ENCODE results near the gene BMPR1B. TPM values are rescaled to one million over a fixed set of nuclear protein-coding genes. Genes with fewer than 3 reads are reported as not detected.

Gene BMPR1B
- total and polyA plus RNA-seq, 2 donors (not counting 1 experiment from before 2014, with no cell fraction given): not detected

GRCh38 chr4:95050980-95051701 lies 293.4 kb downstream of the BMPR1B start:
- Histone ChIP-seq H3K4me3 (ENCODE audit: control extremely low read depth in 1 of 5, extremely low read depth in 1 of 5, insufficient read depth in 1 of 5, low read depth in 2 of 5, low read length in 4 of 5) (no peak overlapping the region), H2AFZ (ENCODE audit: insufficient read depth, low read depth, low read length, poor library complexity, severe bottlenecking) (no peak overlapping the region), H3K9me3 (ENCODE audit: control extremely low read depth in 1 of 3, control insufficient read depth in 2 of 3, insufficient read depth in 1 of 3, low read length in 2 of 3) (no peaks in the 10 kb centered on the region), H3K4me2 (replicated peaks; ENCODE audit: low read depth, low read length, poor library complexity, severe bottlenecking) (no peak overlapping the region), H3K36me3 (replicated peaks in 1 of 2; ENCODE audit: control extremely low read depth in 1 of 2, control insufficient read depth in 1 of 2, extremely low read depth in 1 of 2, insufficient read depth in 2 of 2, low read length in 1 of 2) (no peaks in the 10 kb centered on the region), H3K27ac (ENCODE audit: low read length in 2 of 2) (no peak overlapping the region), H3K9ac (ENCODE audit: low read length) (no peak overlapping the region), H3K27me3 (replicated peaks in 1 of 4; ENCODE audit: control extremely low read depth in 1 of 4, control insufficient read depth in 3 of 4, insufficient read depth in 4 of 4, low read length in 3 of 4) (no peaks in the 10 kb centered on the region), H4K20me1 (ENCODE audit: control insufficient read depth, insufficient read depth, low read length, poor library complexity, severe bottlenecking) (no peaks in the 10 kb centered on the region), H3K79me2 (ENCODE audit: control insufficient read depth, insufficient read depth, low read length) (no peaks in the 10 kb centered on the region), H3K4me1 (ENCODE audit: control insufficient read depth in 2 of 2, insufficient read depth in 2 of 2, low read length in 2 of 2) (no peaks in the 10 kb centered on the region)
- ChIA-PET CTCF (no interaction called here), POLR2A (no interaction called here)
- ATAC-seq (ENCODE audit: low read depth) (no peak), DNase-seq (no peak)
- Mint-ChIP-seq H3K4me3 (no peak overlapping the region), H3K27ac (no peak overlapping the region), H3K9me3 (ENCODE audit: insufficient read depth) (no peaks in the 10 kb centered on the region), H3K4me1 (no peaks in the 10 kb centered on the region), H3K27me3 (no peaks in the 10 kb centered on the region)
- intact Hi-C loops (cut with micrococcal nuclease): no loop called here
- WGBS (ENCODE audit: insufficient coverage): 87% methylated on average over 12 of the region's 13 CpGs
- TF ChIP-seq EZH2 (IDR thresholded peaks at IDR 0.05; ENCODE audit: borderline replicate concordance, insufficient read depth, low read depth, low read length, poor library complexity, severe bottlenecking): no peak
- no peak for TF ChIP-seq CTCF (IDR thresholded peaks at IDR 0.05)

- no peak for ATAC-seq (ENCODE audit: low read depth)
- Histone ChIP-seq H3K36me3 (replicated peaks in 1 of 2; ENCODE audit: control extremely low read depth in 1 of 2, control insufficient read depth in 1 of 2, extremely low read depth in 1 of 2, insufficient read depth in 2 of 2, low read length in 1 of 2) (no peaks in the 10 kb centered on the region), H3K27ac (ENCODE audit: low read length in 2 of 2) (no peak overlapping the region), H3K9me3 (ENCODE audit: control extremely low read depth in 1 of 3, control insufficient read depth in 2 of 3, insufficient read depth in 1 of 3, low read length in 2 of 3) (no peaks in the 10 kb centered on the region), H4K20me1 (ENCODE audit: control insufficient read depth, insufficient read depth, low read length, poor library complexity, severe bottlenecking) (no peaks in the 10 kb centered on the region), H3K4me3 (ENCODE audit: control extremely low read depth in 1 of 5, extremely low read depth in 1 of 5, insufficient read depth in 1 of 5, low read depth in 2 of 5, low read length in 4 of 5) (no peak overlapping the region), H3K79me2 (ENCODE audit: control insufficient read depth, insufficient read depth, low read length) (no peaks in the 10 kb centered on the region), H2AFZ (ENCODE audit: insufficient read depth, low read depth, low read length, poor library complexity, severe bottlenecking) (no peak overlapping the region), H3K4me2 (replicated peaks; ENCODE audit: low read depth, low read length, poor library complexity, severe bottlenecking) (no peak overlapping the region), H3K27me3 (replicated peaks in 1 of 4; ENCODE audit: control extremely low read depth in 1 of 4, control insufficient read depth in 3 of 4, insufficient read depth in 4 of 4, low read length in 3 of 4) (no peaks in the 10 kb centered on the region), H3K4me1 (ENCODE audit: control insufficient read depth in 2 of 2, insufficient read depth in 2 of 2, low read length in 2 of 2) (no peaks in the 10 kb centered on the region), H3K9ac (ENCODE audit: low read length) (no peak overlapping the region)
- intact Hi-C loops (cut with micrococcal nuclease): no loop called here
- no peak for DNase-seq
- CTCF ChIA-PET: no interaction called here
- Mint-ChIP-seq H3K27ac (no peak overlapping the region), H3K27me3 (no peaks in the 10 kb centered on the region), H3K4me3 (no peak overlapping the region), H3K4me1 (no peaks in the 10 kb centered on the region), H3K9me3 (ENCODE audit: insufficient read depth) (no peaks in the 10 kb centered on the region)
- WGBS (ENCODE audit: insufficient coverage): no CpG with 5 or more reads among the region's 2 CpGs
- POLR2A ChIA-PET: no interaction called here
- TF ChIP-seq EZH2 (IDR thresholded peaks at IDR 0.05; ENCODE audit: borderline replicate concordance, insufficient read depth, low read depth, low read length, poor library complexity, severe bottlenecking) (no peak), CTCF (IDR thresholded peaks at IDR 0.05) (no peak)
Observed at GRCh38 chr4:95051702-95052020, 293.9 kb downstream of the BMPR1B start.
